Measurements from ENCODE around the gene TSC22D3. TPM values are rescaled to one million over a fixed set of nuclear protein-coding genes. Genes with fewer than 3 reads are reported as not detected.

TSC22D3 gene
- total RNA-seq, 1 donor, result 13.3 TPM

GRCh38 chrX:107733686-107734085 lies 41.9 kb downstream of the TSC22D3 start:
- DNase-seq (ENCODE audit: low read depth), result no peak

GRCh38 chrX:107731831-107732502 lies 43.6 kb downstream of the TSC22D3 start:
- no peak overlapping the region for H3K4me3 ChIP-seq (ENCODE audit: low read depth, low read length)
- TF ChIP-seq, protein P1, sequence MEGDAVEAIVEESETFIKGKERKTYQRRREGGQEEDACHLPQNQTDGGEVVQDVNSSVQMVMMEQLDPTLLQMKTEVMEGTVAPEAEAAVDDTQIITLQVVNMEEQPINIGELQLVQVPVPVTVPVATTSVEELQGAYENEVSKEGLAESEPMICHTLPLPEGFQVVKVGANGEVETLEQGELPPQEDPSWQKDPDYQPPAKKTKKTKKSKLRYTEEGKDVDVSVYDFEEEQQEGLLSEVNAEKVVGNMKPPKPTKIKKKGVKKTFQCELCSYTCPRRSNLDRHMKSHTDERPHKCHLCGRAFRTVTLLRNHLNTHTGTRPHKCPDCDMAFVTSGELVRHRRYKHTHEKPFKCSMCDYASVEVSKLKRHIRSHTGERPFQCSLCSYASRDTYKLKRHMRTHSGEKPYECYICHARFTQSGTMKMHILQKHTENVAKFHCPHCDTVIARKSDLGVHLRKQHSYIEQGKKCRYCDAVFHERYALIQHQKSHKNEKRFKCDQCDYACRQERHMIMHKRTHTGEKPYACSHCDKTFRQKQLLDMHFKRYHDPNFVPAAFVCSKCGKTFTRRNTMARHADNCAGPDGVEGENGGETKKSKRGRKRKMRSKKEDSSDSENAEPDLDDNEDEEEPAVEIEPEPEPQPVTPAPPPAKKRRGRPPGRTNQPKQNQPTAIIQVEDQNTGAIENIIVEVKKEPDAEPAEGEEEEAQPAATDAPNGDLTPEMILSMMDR (IDR thresholded peaks at IDR 0.05; ENCODE audit: insufficient read depth, low read length), result no peak
- peak; percentile 90 for DNase-seq (ENCODE audit: low read depth)

More at GRCh38 chrX:107733686-107734085, 41.9 kb downstream of the TSC22D3 start:
- H3K4me3 ChIP-seq (ENCODE audit: low read depth, low read length), result no peak overlapping the region
- TF ChIP-seq, protein P1 (IDR thresholded peaks at IDR 0.05; ENCODE audit: insufficient read depth, low read length), result no peak

- DNase-seq (ENCODE audit: low read depth), result peak; percentile 58
- TF ChIP-seq, protein P1 (IDR thresholded peaks at IDR 0.05; ENCODE audit: insufficient read depth, low read length), result no peak
- H3K4me3 ChIP-seq (ENCODE audit: low read depth, low read length), result no peak overlapping the region
These were observed 44.4 kb downstream of the TSC22D3 start for GRCh38 chrX:107730991-107731766.

- TF ChIP-seq, protein P1 (IDR thresholded peaks at IDR 0.05; ENCODE audit: insufficient read depth, low read length), result no peak
- DNase-seq (ENCODE audit: low read depth), result no peak
- no peak overlapping the region for H3K4me3 ChIP-seq (ENCODE audit: low read depth, low read length)
These were observed 45.3 kb downstream of the TSC22D3 start for GRCh38 chrX:107730298-107730655.

DNA sequence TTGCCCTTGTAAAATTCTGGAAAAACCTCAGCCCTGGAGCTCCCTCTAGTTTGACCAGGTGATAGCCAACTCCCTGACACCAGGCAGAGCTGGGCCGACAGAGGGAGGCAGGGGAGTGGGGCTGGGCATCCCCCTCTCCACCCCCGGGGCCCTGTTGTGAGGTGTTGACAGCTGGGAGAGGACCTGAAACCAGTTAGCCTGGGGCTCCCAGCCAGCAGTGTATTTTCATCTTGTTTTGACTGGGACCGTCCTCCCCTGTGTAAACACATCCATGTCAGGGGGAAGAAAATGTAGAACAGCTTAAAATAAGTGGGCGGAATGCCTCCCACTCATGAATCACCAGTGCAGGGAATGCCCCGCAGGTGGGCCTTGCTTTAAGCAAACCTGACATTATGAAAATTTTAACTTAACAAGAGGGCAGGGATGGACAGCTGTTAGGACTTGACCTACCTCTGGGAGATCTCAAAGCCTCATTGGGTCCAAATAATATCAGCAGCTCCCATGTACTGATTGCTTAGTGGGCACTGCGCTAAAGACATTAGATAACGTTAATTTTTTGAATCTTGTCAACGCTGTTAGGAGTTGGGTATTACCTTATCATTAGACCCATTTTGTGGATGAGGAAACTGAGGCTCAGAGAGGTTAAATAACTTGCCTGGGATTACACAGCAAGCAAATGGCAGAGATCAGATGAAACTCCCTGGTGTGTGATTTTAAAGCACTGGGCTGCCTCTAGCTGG lies 45.9 kb downstream of the TSC22D3 start:
- H3K4me3 ChIP-seq (ENCODE audit: low read depth, low read length), result no peak overlapping the region
- TF ChIP-seq, protein P1 (IDR thresholded peaks at IDR 0.05; ENCODE audit: insufficient read depth, low read length), result no peak
- no peak for DNase-seq (ENCODE audit: low read depth)

DNA sequence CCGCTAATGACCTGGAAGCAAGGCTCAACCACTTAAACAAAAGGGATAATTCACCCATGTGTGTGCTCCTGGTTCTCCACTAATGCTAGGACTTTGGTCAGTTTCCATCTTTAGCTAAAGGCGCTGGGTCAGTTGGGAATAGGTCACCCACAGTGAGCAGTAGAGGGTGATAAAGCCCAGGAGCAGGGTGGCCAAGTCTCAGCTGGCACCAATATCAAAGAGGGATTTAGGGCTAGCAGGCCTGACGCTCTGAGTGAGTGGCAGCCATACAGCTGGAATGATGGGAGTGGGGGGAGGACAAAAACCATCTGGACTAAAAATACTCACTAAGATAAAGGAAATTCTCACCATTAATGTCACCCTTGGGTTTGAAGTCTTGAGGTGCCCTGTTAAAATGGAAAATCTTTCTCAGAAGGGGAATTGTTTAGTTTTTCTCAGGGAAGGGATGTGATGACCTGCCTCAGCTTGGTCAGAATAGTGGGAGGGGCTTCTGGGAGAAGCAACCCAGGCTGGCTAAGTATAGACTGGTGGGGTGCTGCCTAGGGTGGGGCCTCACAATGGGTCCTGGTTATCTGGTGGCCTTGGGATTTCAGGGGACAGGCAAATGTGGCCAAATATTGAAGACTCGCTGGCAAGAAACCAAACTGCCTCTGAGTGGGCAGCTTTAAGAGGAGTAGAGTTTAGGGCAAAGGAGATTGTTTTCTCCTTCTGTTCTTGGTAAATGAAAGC lies 47.1 kb downstream of the TSC22D3 start:
- no peak for DNase-seq (ENCODE audit: low read depth)
- no peak overlapping the region for H3K4me3 ChIP-seq (ENCODE audit: low read depth, low read length)
- TF ChIP-seq, protein P1 (IDR thresholded peaks at IDR 0.05; ENCODE audit: insufficient read depth, low read length), result no peak

All from fibroblast of the aortic adventitia (primary cell).